T-helper 2 cell (primary cell): ENCODE results near the gene SLC1A7.

ENCODE experiments used
- DNase-seq, 5 experiments: peaks; one replicate each; pipeline versions ENCODE4 v3.0.0 to v3.0.0-alpha.2; 2012 to 2022

SLC1A7 gene

DNA sequence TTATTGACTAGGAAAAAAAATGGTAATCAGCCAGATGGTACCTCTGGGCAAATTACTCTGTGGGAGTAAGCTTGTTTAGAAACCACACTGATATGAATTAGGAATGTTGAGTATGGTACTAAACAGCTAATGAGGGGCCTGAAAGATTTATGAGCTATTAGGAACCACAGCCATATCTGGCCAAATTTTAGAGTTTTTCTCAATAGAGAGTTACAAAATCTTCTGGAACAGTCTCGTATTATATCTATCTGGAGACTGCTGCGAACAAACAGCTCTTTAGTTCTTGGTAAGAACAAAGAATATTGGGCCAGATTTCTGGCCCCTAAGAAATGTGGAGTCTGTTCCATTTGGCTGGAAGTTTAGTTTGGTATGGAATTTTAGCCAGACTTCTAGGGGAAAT is 85.3 kb downstream of the SLC1A7 start:
- DNase-seq = no peak

DNA sequence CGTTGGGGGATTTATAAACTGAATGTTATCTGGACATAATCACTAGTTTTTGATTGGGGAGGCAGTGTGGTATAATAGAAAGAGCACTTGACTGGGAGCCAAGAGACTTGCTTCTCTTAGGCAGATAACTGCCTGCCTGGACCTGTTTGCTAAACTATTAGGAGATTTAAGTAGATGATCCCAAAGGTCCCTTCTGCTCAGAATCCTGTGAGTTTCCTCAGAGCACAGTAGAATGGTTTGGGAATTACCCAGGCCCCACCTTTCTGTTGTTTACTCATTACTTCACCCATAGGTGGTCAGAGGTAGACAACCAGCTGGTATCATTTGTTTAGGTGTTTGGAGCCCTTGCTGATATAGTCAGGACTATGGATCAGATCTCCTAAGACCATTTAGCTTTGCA is 90.8 kb downstream of the SLC1A7 start:
- DNase-seq = no peak

DNA sequence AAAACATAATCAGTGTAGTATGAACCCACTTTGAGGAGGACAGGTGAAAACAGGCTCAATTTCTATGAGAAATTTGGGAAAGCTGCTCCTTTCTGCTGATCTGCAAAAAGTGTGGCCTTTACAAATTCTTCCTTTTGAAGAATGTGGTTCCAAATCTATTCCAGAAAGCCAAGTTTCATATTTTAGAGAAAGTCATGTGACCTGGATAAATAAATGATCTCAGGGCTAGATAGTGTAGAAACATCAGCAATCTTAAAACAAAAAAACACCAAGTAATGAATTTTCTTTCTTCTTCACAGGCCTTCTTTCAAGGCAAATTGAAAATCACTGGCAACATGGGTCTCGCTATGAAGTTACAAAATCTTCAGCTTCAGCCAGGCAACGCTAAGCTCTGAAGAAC is 92.1 kb downstream of the SLC1A7 start:
- no peak for DNase-seq

DNA sequence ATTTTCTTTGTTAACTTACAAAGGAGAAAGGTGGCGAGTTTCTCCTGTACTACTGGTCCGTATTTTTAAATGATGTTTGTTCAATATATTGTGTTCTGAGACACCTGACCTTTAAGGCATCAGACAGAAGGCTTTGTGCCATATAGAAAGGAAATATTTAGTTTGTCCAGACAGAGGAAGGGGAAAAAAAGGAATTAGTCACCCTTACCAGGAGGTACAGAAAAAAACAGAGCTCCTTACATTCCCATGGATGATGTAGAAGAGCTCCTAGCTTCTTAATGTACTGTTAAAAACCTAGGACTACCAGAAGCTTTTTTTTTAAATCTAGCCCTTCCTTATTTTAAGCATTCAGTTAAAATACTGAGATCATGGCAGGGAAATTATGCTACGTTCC is 92.9 kb downstream of the SLC1A7 start:
- no peak for DNase-seq

DNA sequence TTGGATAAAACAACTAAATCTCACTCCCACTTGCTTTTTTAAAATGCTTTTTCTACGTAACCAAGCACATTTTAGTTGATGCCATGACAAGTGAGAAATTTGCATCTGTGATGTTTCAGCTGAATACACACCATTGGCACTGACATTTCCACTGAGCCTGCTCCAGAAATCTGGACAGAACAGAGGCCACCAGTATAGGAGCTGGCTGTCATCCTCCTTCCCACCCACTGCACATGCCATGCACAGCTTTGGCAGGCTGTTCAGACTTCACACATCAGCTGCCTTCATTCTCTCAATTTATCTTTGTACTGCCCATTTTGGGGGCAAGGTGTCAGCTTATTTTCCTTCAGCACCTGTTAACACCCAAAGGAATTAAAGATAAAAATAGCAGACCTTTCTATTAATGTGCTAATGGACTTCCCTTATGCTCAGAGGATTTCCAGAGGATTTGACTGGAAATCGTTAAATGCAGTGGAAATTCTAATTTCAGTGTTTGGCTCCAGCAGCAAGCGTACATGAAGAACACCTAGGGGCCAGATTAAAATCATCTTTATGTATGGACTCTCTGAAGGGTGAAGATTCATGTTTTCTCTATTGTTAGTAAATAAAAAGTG is 93.4 kb downstream of the SLC1A7 start:
- DNase-seq = no peak

DNA sequence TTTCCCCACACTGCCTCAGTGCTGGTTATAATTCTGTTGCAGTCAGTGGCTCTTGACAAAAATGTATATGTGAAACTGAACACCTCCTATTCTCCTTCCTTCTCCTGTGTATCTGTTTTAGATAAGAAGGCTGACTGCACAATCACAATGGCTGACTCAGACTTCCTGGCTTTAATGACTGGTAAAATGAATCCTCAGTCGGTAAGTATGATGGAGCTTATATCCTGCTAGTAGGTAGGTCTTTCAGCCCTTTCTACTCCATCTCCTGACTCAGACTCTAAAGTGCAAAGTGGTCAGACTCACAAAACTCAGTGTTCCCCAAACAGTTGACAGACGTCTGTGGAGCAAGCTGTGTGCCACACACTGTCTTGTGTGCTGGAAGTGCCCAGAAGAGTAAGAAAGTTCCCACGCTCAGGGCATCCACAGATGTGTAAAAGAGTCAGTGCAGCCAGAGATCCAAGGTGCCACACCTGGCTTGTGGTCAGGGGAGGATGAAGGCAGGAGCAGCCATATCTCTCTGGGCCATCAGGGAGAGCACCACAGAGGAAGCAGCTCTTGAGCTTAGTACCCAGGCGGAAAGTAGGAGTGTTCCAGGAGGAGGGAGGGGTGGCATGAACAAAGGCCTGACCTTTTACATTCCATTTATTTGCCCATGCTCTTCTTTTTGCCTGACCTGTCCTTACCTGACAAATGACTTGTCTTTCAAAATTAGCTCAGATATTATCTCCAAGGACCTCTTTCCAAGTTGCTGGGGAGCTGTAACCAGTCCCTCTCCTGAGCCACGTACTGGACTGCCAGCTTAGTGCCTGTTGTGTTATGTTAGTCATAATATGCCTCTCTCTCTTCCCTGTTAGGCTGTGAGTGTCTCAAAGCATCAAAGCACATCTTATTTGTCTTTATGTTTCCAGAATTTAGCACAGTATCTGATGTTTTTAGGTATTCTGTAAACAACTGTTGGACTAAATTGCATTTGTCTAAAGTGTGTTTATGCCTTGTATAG is 94.4 kb downstream of the SLC1A7 start:
- DNase-seq = no peak

DNA sequence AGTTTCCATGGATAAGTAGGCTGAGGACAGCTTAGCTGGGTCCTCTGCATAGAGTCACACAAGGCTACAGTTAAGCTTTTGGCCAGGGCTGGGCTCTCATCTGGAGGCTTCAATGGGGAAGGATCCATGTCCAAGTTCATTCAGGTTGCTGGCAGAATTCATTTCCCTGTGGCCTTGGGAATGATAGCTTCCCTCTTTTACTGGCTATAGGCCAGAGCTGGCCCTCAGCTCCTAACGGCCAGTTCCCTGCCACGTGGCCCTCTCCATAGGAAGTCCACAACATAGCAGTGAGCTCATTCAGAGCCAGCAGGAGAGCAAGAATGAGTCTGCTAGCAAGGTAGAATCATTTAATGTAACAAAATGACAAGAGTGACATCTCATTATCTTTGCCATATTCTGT is 95.5 kb downstream of the SLC1A7 start:
- DNase-seq = no peak

DNA sequence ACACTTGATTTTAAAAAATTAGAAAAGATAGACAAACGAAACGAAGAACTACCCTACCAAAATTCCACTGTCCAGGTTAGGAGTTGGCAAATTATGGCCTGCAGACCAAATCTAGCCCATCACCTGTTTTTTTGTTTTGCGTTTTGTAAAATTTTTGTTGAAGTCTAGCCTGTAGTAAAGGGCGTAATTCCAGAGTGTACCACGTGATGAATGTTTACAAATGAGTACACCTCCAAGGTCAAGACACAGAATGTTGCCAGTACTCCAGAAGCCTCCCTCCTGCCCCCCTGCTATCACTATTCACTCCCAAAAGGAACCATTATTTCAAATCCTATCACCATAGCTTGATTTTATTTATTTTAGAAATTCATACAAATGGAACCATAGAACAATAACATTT is 97.5 kb downstream of the SLC1A7 start:
- DNase-seq = no peak

DNA sequence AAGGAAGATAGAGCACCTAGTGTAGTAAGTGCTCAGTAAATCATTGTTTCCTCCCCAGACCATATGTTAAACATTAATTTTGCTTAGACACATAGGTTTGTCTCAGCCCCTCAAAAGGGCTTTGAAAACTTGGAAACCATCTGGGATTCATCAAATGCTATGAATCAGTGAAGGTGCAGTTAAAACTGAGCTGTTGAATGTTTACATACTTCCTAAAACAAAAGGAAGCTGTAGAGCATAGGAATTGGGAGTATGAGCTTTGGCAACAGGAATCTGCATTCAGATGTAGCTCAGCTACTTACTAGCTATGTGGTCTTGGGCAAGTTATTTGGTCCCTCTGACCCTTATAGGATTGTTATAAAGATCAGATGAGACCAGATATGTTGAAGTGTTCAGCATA is 99.2 kb downstream of the SLC1A7 start:
- DNase-seq = no peak

DNA sequence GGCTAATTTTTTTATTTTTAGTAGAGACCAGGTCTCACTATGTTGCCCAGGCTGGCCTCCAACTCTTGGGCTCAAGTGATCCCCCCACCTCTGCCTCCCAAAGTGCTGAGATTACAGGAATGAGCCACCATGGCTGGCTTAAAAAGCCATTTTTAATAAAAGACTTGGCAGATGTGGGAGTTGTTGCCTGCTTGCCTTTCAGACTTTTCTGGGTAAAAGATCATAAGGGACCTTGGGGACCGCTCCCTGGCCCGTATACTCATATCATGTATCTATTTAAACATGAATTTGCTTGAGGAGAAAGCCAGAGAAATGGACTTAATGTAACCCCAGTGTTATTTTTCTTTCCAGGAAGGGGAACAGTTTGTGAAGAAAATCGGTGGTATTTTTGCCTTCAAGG is 103.9 kb downstream of the SLC1A7 start:
- no peak for DNase-seq
